ENCODE measurements around the gene TSC2.

Gene TSC2

DNA sequence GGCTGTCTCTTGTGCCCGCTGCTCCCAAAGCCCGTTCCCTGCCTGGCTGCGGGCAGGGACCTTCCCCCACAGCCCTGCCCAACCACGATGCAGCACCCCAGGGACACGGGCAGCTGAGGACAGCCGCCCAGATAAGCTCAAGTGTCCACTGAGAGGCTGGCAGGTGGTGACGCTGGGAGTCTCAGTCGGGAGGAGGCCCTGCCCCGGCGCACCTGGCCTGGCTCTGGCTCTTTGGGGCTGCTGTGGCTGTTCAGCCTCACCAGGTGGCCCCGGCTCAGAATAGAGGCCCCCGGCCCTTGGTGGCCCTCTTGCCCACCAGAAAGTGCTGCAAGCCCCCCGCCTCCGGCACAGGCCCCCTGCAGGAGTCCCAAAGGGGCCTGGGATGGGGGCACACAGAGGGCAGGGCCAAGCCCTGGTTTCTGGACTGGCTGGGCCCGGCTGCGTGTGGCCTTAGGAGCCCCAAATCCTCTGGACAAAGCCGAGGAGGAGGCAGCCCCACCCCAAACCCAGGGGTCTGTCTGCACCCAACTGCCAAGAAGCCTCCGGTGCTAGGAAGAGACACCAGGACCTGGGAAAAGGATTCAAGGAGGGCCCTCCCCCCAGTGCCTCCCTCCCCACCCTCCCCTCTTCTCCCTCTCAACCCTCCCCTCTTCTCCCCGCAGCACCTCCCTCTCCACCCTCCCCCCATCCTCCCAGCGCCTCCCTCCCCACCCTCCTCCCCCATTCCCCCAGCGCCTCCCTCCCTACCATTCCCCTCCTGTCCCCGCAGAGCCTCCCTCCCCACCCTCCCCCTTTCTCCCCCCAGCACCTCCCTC, 5.4 kb upstream of the TSC2 start:
- H3K27ac ChIP-seq, result no peak overlapping the region
- TF ChIP-seq, protein P1, sequence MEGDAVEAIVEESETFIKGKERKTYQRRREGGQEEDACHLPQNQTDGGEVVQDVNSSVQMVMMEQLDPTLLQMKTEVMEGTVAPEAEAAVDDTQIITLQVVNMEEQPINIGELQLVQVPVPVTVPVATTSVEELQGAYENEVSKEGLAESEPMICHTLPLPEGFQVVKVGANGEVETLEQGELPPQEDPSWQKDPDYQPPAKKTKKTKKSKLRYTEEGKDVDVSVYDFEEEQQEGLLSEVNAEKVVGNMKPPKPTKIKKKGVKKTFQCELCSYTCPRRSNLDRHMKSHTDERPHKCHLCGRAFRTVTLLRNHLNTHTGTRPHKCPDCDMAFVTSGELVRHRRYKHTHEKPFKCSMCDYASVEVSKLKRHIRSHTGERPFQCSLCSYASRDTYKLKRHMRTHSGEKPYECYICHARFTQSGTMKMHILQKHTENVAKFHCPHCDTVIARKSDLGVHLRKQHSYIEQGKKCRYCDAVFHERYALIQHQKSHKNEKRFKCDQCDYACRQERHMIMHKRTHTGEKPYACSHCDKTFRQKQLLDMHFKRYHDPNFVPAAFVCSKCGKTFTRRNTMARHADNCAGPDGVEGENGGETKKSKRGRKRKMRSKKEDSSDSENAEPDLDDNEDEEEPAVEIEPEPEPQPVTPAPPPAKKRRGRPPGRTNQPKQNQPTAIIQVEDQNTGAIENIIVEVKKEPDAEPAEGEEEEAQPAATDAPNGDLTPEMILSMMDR (IDR thresholded peaks at IDR 0.05), result no peak
- TF ChIP-seq ZFX (IDR thresholded peaks at IDR 0.05; ENCODE audit: borderline replicate concordance), result no peak

DNA sequence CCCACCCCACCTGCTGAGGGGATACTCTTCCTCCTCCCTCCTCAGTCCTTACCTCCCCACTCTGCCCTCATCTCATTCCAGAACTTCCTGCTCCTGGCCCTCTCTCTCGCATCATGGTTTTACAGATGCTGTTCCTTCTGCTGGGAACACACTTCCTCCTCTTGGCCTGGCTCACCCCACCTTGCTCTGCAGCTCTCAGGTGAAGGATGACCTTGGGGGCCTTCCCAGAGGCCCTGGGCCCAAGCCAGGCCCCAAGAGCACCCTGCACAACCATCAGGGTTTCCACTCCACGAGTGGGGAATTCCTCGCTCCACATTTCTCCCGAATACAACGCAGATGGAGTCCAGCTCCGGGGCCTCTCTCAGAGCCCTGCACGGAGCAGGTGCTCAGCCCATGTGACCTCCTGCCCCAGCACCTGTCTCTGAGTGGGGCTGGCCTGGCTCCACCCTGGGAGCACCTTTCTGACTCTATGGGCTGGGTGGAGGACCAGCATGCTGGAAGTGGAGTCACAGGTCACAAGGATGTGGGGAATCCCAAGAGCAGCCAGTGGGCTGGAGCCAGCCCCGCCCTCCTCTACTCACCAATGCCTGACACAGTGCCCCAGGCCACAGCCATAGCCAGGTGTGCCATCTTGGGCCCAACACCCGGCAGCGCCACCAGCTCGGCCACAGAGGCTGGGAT, 4.7 kb upstream of the TSC2 start:
- TF ChIP-seq ZFX (IDR thresholded peaks at IDR 0.05; ENCODE audit: borderline replicate concordance), result no peak
- TF ChIP-seq, protein P1 (IDR thresholded peaks at IDR 0.05), result no peak
- no peak overlapping the region for H3K27ac ChIP-seq

DNA sequence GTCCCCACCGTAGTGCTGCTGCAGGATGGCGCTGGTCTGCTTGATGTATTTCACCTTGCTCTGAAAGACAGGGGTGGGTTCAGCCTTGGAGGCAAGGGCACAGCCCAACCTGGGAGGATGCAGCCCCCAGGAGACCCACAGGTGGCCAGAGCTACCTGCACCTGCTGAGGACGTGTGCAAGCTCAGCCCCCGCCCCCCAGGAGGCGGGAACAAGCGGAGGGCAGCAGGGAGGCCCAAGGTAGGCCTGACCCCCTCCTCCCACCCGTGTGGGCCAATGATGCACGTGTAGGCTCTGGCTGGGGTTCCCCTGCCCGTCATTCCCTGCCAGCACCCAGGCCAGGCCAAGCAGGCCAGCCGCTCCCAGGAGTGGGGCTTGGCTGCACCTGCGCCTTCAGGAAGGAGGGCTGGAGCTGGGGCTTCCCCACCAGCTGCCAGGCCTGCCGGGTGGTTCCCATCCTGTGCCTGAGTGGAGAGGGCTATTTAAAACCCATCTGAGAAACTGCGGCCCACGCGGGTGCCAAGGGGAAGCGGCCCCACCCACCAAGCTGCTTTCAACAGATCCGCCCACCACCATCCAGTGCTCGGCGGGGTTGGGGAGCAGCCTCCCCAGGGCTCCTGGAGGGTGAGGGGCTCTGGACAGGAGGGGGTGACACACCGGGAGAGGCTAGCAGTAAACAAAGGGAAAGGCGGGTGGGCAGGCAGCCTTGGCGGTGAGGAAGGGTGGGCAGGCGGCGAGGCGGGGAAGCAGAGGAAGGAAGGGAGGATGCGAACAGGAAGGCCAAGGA, 3.9 kb upstream of the TSC2 start:
- no peak overlapping the region for H3K27ac ChIP-seq
- TF ChIP-seq, protein P1 (IDR thresholded peaks at IDR 0.05), result no peak
- TF ChIP-seq ZFX (IDR thresholded peaks at IDR 0.05; ENCODE audit: borderline replicate concordance), result no peak

DNA sequence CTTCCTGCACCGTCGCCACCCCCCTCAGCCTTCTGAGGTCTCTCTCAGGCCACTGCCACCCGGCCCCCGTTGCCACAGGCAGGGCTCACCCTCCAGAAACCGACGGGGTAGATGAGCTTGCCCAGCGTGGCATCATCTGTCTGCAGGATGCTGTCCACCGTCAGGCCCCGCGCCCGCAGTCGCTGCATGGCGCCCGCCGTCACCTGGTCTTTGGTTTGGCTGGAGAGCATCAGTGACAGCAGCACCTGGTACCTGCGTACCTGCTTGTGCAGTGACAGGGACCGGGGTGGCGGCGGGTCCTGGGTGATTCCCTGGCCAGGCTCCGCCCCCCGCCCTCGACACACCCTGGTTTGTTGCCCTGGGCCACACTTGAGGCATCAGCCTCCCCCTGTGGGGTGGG, 3.2 kb upstream of the TSC2 start:
- no peak overlapping the region for H3K27ac ChIP-seq
- TF ChIP-seq, protein P1 (IDR thresholded peaks at IDR 0.05), result no peak
- TF ChIP-seq ZFX (IDR thresholded peaks at IDR 0.05; ENCODE audit: borderline replicate concordance), result no peak

DNA sequence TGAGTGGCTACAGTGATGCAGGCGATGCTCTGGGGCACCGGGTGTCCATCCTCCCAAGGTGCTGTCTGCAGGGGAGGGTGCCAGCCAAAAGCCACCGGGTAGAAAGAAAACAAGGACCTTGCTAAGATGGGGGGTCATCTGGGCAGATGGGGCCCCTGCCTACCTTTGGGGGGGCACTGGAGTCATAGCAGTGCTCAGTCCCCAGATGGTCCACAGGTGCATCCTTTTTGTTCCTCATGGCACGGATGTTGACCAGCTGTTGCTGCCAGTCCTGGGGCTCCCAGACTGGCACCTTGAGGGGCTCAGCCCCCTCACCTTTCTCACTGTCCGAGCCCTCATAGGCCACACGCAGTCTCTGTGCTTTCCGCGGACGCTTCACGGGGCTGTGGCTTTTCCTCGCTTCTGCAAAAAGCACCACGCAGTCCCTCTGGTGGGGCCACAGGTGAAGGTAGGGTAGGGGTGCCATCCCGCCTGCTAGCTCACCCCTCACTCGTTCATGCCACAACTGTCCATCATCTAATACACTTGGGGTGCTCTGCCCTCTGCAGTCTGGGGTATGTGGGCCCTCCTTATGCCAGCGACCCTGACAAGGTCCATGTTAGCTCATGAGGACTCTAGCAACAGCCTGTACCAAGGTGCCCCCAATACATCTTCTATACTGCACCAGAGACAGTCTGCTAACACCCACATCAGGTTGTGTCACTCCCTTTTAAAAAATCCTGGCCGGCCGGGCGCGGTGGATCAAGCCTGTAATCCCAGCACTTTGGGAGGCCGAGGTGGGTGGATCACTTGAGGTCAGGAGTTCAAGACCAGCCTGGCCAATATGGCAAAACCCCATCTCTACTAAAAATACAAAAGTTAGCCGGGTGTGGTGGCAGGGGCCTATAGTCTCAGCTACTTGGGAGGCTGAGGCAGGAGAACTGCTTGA, 1.6 kb upstream of the TSC2 start:
- no peak overlapping the region; the same call in 1 of the 2 replicates for H3K27ac ChIP-seq
- TF ChIP-seq, protein P1 (IDR thresholded peaks at IDR 0.05), result no peak
- no peak for TF ChIP-seq ZFX (IDR thresholded peaks at IDR 0.05; ENCODE audit: borderline replicate concordance)

DNA sequence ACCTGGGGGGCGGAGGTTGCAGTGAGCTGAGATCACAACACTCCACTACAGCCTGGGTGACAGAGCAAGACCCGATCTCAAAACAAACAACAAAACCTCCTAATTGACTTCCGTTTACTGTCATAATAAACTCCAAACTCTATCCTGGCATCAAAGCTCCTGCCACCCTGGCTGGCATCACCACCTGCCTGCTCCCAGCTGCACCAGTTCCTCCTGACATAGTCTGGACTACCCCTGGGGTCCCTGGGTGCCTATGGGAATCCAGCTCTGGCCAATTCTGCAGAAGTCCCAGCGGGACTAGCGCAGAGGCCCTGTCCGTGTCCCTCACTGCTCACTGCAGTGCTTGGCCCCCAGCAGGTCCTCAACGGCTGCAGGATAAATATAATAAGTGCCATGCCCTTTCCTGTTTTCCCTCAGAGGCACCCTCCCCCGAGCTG, 874 bp upstream of the TSC2 start:
- peak overlapping the region; percentile 53 for H3K27ac ChIP-seq
- TF ChIP-seq, protein P1 (IDR thresholded peaks at IDR 0.05), result no peak

Measured in 22Rv1 (cell line).